ENCODE results near the gene HES5.

DNA sequence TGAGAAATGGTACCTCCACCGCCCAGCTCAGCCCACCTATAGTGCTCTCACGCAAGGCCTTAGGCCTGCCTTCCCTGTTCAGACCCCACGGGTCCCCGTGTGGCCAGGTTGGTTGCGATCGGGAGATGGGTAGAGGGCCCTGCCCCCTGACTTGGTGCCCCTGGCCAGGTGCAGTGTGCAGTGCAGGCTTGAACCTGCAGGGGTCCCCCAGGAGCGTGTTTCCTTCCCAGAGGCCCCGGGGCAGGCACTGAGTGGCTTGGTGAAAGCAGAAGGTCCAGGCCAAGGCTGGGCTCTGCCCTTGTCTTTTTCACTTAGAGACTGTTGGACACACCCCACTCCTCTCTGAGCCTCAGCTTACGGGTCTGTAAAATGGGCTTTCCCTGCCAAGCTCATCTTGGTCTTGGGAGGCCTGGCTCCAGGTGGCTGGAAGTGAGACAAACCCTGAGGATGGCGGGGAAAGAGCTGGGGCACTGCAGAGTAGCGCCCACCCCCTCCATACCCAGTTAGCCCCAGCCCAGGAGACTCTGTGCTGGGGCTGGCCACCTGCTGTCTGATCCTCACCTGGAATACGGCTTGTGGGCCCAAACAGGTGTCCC lies 9.3 kb upstream of the HES5 start:
- no peak for TF ChIP-seq RBM22 (optimal IDR thresholded peaks at IDR 0.05; ENCODE audit: low read length)
- TF ChIP-seq NR1H2 (CRISPR knock-in tag; IDR thresholded peaks at IDR 0.05; ENCODE audit: borderline replicate concordance, low read depth), result no peak
- no peak for TF ChIP-seq MXD4 (CRISPR knock-in tag; IDR thresholded peaks at IDR 0.05)
- no peak for TF ChIP-seq ZNF598 (CRISPR knock-in tag; IDR thresholded peaks at IDR 0.05; ENCODE audit: borderline replicate concordance)
- TF ChIP-seq POLR2AphosphoS5 (IDR thresholded peaks at IDR 0.05; ENCODE audit: low read depth, low read length), result no peak
- TF ChIP-seq POGZ (CRISPR knock-in tag; IDR thresholded peaks at IDR 0.05), result no peak
- TF ChIP-seq, protein P1, sequence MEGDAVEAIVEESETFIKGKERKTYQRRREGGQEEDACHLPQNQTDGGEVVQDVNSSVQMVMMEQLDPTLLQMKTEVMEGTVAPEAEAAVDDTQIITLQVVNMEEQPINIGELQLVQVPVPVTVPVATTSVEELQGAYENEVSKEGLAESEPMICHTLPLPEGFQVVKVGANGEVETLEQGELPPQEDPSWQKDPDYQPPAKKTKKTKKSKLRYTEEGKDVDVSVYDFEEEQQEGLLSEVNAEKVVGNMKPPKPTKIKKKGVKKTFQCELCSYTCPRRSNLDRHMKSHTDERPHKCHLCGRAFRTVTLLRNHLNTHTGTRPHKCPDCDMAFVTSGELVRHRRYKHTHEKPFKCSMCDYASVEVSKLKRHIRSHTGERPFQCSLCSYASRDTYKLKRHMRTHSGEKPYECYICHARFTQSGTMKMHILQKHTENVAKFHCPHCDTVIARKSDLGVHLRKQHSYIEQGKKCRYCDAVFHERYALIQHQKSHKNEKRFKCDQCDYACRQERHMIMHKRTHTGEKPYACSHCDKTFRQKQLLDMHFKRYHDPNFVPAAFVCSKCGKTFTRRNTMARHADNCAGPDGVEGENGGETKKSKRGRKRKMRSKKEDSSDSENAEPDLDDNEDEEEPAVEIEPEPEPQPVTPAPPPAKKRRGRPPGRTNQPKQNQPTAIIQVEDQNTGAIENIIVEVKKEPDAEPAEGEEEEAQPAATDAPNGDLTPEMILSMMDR (CRISPR knock-in tag; IDR thresholded peaks at IDR 0.05), result peak; percentile 61
- no peak for TF ChIP-seq EP300 (IDR thresholded peaks at IDR 0.05; ENCODE audit: low read depth in 2 of 2, low read length in 2 of 2)
- no peak for TF ChIP-seq EP300 (CRISPR knock-in tag; IDR thresholded peaks at IDR 0.05; ENCODE audit: borderline replicate concordance)
- TF ChIP-seq ZNF615 (CRISPR knock-in tag; IDR thresholded peaks at IDR 0.05; ENCODE audit: borderline replicate concordance), result no peak
- TF ChIP-seq ZFP36 (IDR thresholded peaks at IDR 0.05; ENCODE audit: borderline replicate concordance, low read depth, low read length, partially characterized antibody), result no peak
- TF ChIP-seq, protein P2, sequence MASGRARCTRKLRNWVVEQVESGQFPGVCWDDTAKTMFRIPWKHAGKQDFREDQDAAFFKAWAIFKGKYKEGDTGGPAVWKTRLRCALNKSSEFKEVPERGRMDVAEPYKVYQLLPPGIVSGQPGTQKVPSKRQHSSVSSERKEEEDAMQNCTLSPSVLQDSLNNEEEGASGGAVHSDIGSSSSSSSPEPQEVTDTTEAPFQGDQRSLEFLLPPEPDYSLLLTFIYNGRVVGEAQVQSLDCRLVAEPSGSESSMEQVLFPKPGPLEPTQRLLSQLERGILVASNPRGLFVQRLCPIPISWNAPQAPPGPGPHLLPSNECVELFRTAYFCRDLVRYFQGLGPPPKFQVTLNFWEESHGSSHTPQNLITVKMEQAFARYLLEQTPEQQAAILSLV (CRISPR knock-in tag; IDR thresholded peaks at IDR 0.05; ENCODE audit: borderline replicate concordance), result no peak
- no peak for TF ChIP-seq ZNF562 (CRISPR knock-in tag; IDR thresholded peaks at IDR 0.05; ENCODE audit: borderline replicate concordance)
- no peak for TF ChIP-seq ZNF670 (CRISPR knock-in tag; IDR thresholded peaks at IDR 0.05; ENCODE audit: borderline replicate concordance)
- no peak for TF ChIP-seq ZKSCAN8 (CRISPR knock-in tag; IDR thresholded peaks at IDR 0.05; ENCODE audit: borderline replicate concordance)

Measured in HepG2 (cell line).